Neural progenitor cell (in vitro differentiated cells): ENCODE results near the gene POC1A.

Experiments
- EZH2 ChIP-seq: fragments of 200-600 bp; sonication (generic); IDR thresholded peaks from 2 replicates; pipeline ENCODE4 v1.6.1; 2017; ENCODE audit warnings: antibody characterized with exemption, mild to moderate bottlenecking, moderate library complexity
- TF ChIP-seq, protein P1 (sequence below): fragments of 200-600 bp; sonication (generic); IDR thresholded peaks from 2 replicates; pipeline ENCODE4 v1.5.1; 2017; ENCODE audit warnings: antibody characterized with exemption, mild to moderate bottlenecking

DNA sequence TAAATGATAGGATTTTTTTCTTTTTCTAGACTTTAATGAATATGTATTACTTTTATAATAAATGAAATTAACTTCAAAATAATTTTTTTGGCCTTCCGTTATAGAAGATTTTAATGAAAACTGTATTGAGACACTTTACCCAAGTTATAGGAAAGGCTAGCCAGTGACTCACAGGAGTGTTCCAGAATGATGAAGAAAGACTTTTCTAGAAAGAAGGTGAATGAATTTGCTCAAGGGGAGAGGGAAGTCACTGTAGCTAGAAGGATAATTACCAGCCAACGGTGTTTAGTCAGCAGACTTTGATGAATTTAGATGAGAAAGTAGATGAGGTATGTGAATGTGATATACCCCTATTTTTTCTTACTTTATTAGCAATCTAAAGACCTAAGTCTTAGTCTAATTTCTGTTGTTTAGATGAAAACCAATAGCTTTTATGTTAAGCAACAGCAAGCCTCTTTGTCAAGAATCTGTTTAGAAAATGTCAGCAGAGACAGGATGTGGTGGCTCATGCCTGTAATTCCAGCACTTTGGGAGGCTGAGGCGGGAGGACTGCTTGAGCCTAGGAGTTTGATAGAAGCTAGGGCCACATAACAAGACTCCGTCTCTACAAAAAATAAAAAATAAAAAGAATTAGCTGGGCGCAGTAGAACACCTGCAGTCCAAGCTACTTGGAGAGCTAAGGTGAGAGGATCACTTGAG lies 46.9 kb upstream of the POC1A start:
- TF ChIP-seq, protein P1, sequence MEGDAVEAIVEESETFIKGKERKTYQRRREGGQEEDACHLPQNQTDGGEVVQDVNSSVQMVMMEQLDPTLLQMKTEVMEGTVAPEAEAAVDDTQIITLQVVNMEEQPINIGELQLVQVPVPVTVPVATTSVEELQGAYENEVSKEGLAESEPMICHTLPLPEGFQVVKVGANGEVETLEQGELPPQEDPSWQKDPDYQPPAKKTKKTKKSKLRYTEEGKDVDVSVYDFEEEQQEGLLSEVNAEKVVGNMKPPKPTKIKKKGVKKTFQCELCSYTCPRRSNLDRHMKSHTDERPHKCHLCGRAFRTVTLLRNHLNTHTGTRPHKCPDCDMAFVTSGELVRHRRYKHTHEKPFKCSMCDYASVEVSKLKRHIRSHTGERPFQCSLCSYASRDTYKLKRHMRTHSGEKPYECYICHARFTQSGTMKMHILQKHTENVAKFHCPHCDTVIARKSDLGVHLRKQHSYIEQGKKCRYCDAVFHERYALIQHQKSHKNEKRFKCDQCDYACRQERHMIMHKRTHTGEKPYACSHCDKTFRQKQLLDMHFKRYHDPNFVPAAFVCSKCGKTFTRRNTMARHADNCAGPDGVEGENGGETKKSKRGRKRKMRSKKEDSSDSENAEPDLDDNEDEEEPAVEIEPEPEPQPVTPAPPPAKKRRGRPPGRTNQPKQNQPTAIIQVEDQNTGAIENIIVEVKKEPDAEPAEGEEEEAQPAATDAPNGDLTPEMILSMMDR: no peak
- no peak for TF ChIP-seq EZH2
